GM21381 (cell line): ENCODE results near the gene ILF3.

Experiments
- ATAC-seq: cut with Tn5 transposase; IDR thresholded peaks from one replicate; pipeline ENCODE4 v1.9.1; 2021; ENCODE audit warnings: mild to moderate bottlenecking, moderate library complexity; ENCODE audit not compliant: unreplicated experiment

The ILF3 gene

GRCh38 chr19:10694706-10695307 lies 40.7 kb downstream of the ILF3 start:
- ATAC-seq: no peak

GRCh38 chr19:10695401-10696398 lies 41.6 kb downstream of the ILF3 start:
- peak; percentile 78 for ATAC-seq

GRCh38 chr19:10699650-10700335 lies 45.6 kb downstream of the ILF3 start:
- ATAC-seq: no peak

GRCh38 chr19:10701955-10702525 lies 47.9 kb downstream of the ILF3 start:
- ATAC-seq: peak; percentile 23

- ATAC-seq: no peak
These were observed 52.8 kb downstream of the ILF3 start for GRCh38 chr19:10706990-10707389.

GRCh38 chr19:10707440-10707839 lies 53.3 kb downstream of the ILF3 start:
- no peak for ATAC-seq

- ATAC-seq: no peak
These were observed 54.1 kb downstream of the ILF3 start for GRCh38 chr19:10708291-10708690.

- no peak for ATAC-seq
These were observed 57.9 kb downstream of the ILF3 start for GRCh38 chr19:10712045-10712444.

- ATAC-seq: no peak
These were observed 58.6 kb downstream of the ILF3 start for GRCh38 chr19:10712754-10713153.

- ATAC-seq: no peak
These were observed 59.2 kb downstream of the ILF3 start for GRCh38 chr19:10713317-10713716.

GRCh38 chr19:10717054-10717355 lies 62.9 kb downstream of the ILF3 start:
- ATAC-seq: no peak

- peak; percentile 82 for ATAC-seq
These were observed 63.4 kb downstream of the ILF3 start, which contains the start of gene DNM2 for GRCh38 chr19:10717356-10718204. Gene DNM2, plus strand, starts transcription at chr19:10718079. Its CDS starts 164 bp downstream, at chr19:10718243.

GRCh38 chr19:10718205-10719196 lies 64.4 kb downstream of the ILF3 start:
- peak; percentile 16 for ATAC-seq

GRCh38 chr19:10719466-10719961 lies 65.4 kb downstream of the ILF3 start:
- ATAC-seq: no peak

- ATAC-seq: no peak
These were observed 66.5 kb downstream of the ILF3 start for GRCh38 chr19:10720607-10721125.

- no peak for ATAC-seq
These were observed 69.4 kb downstream of the ILF3 start for GRCh38 chr19:10723591-10723990.

GRCh38 chr19:10724573-10725071 lies 70.5 kb downstream of the ILF3 start:
- no peak for ATAC-seq

GRCh38 chr19:10725415-10725814 lies 71.3 kb downstream of the ILF3 start:
- ATAC-seq: no peak
